A549 (cell line): Measurements from ENCODE around the gene VENTX. TPM values are rescaled to one million over a fixed set of nuclear protein-coding genes. Genes with fewer than 3 reads are reported as not detected.

ENCODE experiments used
- ATAC-seq, 2 experiments: fragments of 200-7000 bp in 1 of 2; fragments of >200 bp in 1 of 2; cut with Nextera tagmentation in 1 of 2; cut with Tn5 transposase in 1 of 2; 3 replicates each; pipeline versions ENCODE4 v1.8.0 to v1.9.1; 2018 to 2020; ENCODE audit warnings: mild to moderate bottlenecking in 1 of 2, moderate library complexity in 1 of 2
- CTCF ChIA-PET: fragments of 300-600 bp; sonication (Branson Sonifier 250); formaldehyde crosslinking; extraction: SDS; loops from one replicate; lab custom pipeline; 2021; ENCODE audit warnings: antibody characterized with exemption, inconsistent platforms; lab: Yijun Ruan, JAX
- POLR2A ChIA-PET: fragments of 350-600 bp; formaldehyde crosslinking; extraction: SDS; loops from one replicate; lab custom pipeline; 2021; ENCODE audit warnings: antibody characterized with exemption, inconsistent platforms; lab: Yijun Ruan, JAX
- DNase-seq, 2 experiments: peaks; one replicate each; pipeline versions ENCODE4 v3.0.0 to v3.0.0-alpha.2; 2011 to 2016; ENCODE audit warnings: low read depth in 1 of 2, low spot score in 1 of 2
- FAIRE-seq: peaks from 2 replicates; lab custom pipeline; 2011; peaks lifted over from hg19 to GRCh38; lab: Jason Lieb, UNC
- H3K27ac ChIP-seq, 2 experiments: fragments of >200 bp; sonication (Bioruptor Twin); formaldehyde crosslinking; 3 replicates each; pipeline ENCODE4 v1.5.1; 2016 to 2017
- H3K4me1 ChIP-seq: fragments of >200 bp; sonication (Bioruptor Twin); formaldehyde crosslinking; 3 replicates; pipeline ENCODE4 v1.6.1; 2016
- H3K4me2 ChIP-seq: fragments of >200 bp; sonication (Bioruptor Twin); formaldehyde crosslinking; 3 replicates; pipeline ENCODE4 v1.6.1; 2016
- H3K4me3 ChIP-seq: fragments of >200 bp; sonication (Bioruptor Twin); formaldehyde crosslinking; 3 replicates; pipeline ENCODE4 v1.5.1; 2016
- H3K9me3 ChIP-seq: fragments of >200 bp; sonication (Bioruptor Twin); formaldehyde crosslinking; 3 replicates; pipeline ENCODE4 v1.6.1; 2016
- CEBPB ChIP-seq, 2 experiments: fragments of >200 bp in 1 of 2; sonication (Bioruptor Twin) in 1 of 2; formaldehyde crosslinking in 1 of 2; IDR thresholded peaks; 2 replicates each; pipeline ENCODE4 v1.6.1; 2012 to 2016
- EP300 ChIP-seq, 2 experiments: fragments of >200 bp; sonication (Bioruptor Twin); formaldehyde crosslinking; IDR thresholded peaks; 2 replicates in 1 of 2; 3 replicates in 1 of 2; pipeline ENCODE4 v1.6.1; 2016 to 2017
- FOSB ChIP-seq: fragments of 250-450 bp; sonication (Bioruptor Pico); IDR thresholded peaks from 2 replicates; pipeline ENCODE4 v1.5.0; 2020; ENCODE audit warnings: mild to moderate bottlenecking, moderate library complexity
- GATA3 ChIP-seq: IDR thresholded peaks from 2 replicates; pipeline ENCODE4 v1.6.1; 2012; ENCODE audit warnings: borderline replicate concordance
- JUNB ChIP-seq: fragments of >200 bp; sonication (Bioruptor Twin); formaldehyde crosslinking; IDR thresholded peaks from 2 replicates; pipeline ENCODE4 v1.6.1; 2016
- KDM1A ChIP-seq: fragments of 200-600 bp; sonication (generic); IDR thresholded peaks from 2 replicates; pipeline ENCODE4 v1.6.1; 2016; ENCODE audit warnings: low read depth, mild to moderate bottlenecking
- NPAS2 ChIP-seq: fragments of 250-450 bp; sonication (Bioruptor Pico); IDR thresholded peaks from 2 replicates; pipeline ENCODE4 v1.8.0; 2022; ENCODE audit warnings: mild to moderate bottlenecking, moderate library complexity, borderline replicate concordance
- PHF8 ChIP-seq: fragments of 200-600 bp; sonication (generic); IDR thresholded peaks from 2 replicates; pipeline ENCODE4 v1.6.1; 2016; ENCODE audit warnings: low read depth, mild to moderate bottlenecking, antibody characterized with exemption, moderate library complexity, borderline replicate concordance
- POLR2AphosphoS2 ChIP-seq: conservative IDR thresholded peaks from 2 replicates; pipeline ENCODE4 v1.6.1; 2012; ENCODE audit warnings: low read length, improper control_type of control experiment, inconsistent platforms
- RAD21 ChIP-seq, 2 experiments: fragments of >200 bp in 1 of 2; sonication (Bioruptor Twin) in 1 of 2; formaldehyde crosslinking in 1 of 2; IDR thresholded peaks in 1 of 2; conservative IDR thresholded peaks in 1 of 2; 2 replicates in 1 of 2; 3 replicates in 1 of 2; pipeline ENCODE4 v1.6.1; 2012 to 2018; ENCODE audit warnings: inconsistent platforms in 1 of 2
- RCOR1 ChIP-seq: fragments of 150-350 bp; IDR thresholded peaks from 2 replicates; pipeline ENCODE4 v1.6.1; 2014; ENCODE audit warnings: antibody characterized with exemption, low read length, low read depth
- SMC3 ChIP-seq: fragments of >200 bp; sonication (Bioruptor Twin); formaldehyde crosslinking; IDR thresholded peaks from 3 replicates; pipeline ENCODE4 v1.6.1; 2018; ENCODE audit warnings: inconsistent platforms
- SREBF2 ChIP-seq: fragments of 450-650 bp; IDR thresholded peaks from 2 replicates; pipeline ENCODE4 v1.6.1; 2014; ENCODE audit warnings: mild to moderate bottlenecking, moderate library complexity
- ZFP36 ChIP-seq: fragments of 450-650 bp; IDR thresholded peaks from 2 replicates; pipeline ENCODE4 v1.6.1; 2014; ENCODE audit warnings: borderline replicate concordance; ENCODE audit not compliant: partially characterized antibody
- WGBS: methylation state at CpG from one replicate; pipeline ENCODE4 v1.1.6; 2017; ENCODE audit errors: missing lambda C conversion rate; 5-methylcytosine and 5-hydroxymethylcytosine counted together
- polyA plus RNA-seq, 4 experiments: library from polyadenylated mRNA; depleted of rRNA in 3 of 4; stranded (reverse); fragments of >200 nt; fragmentation: RNase III in 1 of 4; extraction: RNeasy Plus Mini Kit Qiagen cat#74134 plus additional on column Dnase treatment in 1 of 4; gene quantifications; 2 replicates in 3 of 4; 3 replicates in 1 of 4; pipeline ENCODE4 v1.2.3, GENCODE V29; 2011 to 2017
- TF ChIP-seq, protein P1 (sequence below): IDR thresholded peaks from 2 replicates; pipeline ENCODE4 v1.6.1; 2012; ENCODE audit warnings: low read depth, borderline replicate concordance
- TF ChIP-seq, protein P2 (sequence below): fragments of >200 bp; sonication (Bioruptor Twin); formaldehyde crosslinking; IDR thresholded peaks from 3 replicates; pipeline ENCODE4 v1.6.1; 2016
- TF ChIP-seq, protein P3 (sequence below): fragments of >200 bp; sonication (Bioruptor Twin); formaldehyde crosslinking; IDR thresholded peaks from 3 replicates; pipeline ENCODE4 v1.5.1; 2016
- TF ChIP-seq, protein P4 (sequence below): IDR thresholded peaks from 2 replicates; pipeline ENCODE4 v1.6.1; 2012
- TF ChIP-seq, protein P5 (sequence below): fragments of 450-650 bp; IDR thresholded peaks from 2 replicates; pipeline ENCODE4 v1.6.1; 2014; ENCODE audit warnings: antibody characterized with exemption

The VENTX gene
- polyA plus RNA-seq, 2 of the 4 experiments (the other 2 are of a cell fraction), result not detected

DNA sequence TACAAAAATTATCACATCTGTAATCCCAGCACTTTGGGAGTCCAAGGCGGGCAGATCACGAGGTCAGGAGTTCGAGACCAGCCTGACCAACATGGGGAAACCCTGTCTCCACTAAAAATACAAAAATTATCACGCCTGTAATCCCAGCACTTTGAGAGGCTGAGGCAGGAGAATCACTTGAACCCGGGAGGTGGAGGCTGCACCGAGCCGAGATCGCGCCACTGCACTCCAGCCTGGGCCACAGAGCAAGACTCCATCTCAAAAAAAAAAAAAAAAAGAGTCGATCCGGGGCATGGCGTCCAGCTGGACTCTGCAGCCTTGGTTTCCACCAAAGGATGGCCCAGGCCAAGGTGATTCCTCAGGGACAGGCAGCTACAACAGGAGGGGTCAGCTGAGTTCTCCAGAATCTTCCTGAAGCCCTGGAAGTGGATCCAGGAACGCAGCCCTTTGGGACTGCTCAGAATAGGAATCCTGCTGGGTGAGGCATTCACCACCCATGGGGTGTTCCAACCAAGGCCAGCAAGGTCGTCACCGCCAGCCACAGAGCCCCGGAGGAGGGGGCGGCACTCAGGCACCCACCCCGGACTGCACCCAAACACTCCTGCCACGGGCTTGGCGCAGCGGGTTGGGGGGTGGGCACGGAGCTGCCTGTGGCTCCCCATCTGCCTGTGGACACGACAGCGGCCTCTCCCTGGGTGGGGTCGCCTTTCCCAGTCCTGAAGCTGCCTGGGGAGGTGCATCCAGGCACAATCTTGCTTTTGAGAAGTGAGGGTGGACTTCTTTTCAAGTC is 19.7 kb upstream of the VENTX start:
- no peak overlapping the region for H3K4me2 ChIP-seq
- H3K4me3 ChIP-seq, result no peak overlapping the region
- H3K4me1 ChIP-seq, result no peaks in the 10 kb centered on the region
- FAIRE-seq, result no peak
- POLR2A ChIA-PET, result no interaction called here
- CTCF ChIA-PET, result interaction anchor here (0.7 kb wide), 1 partner anchor 74 kb away, joined by 3 read pairs; no protein-coding TSS in a partner anchor
- no peak for ATAC-seq
- DNase-seq, result no peak
- TF ChIP-seq, protein P1, sequence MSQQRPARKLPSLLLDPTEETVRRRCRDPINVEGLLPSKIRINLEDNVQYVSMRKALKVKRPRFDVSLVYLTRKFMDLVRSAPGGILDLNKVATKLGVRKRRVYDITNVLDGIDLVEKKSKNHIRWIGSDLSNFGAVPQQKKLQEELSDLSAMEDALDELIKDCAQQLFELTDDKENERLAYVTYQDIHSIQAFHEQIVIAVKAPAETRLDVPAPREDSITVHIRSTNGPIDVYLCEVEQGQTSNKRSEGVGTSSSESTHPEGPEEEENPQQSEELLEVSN, result no peak
- TF ChIP-seq NPAS2 (CRISPR knock-in tag) (no peak), POLR2AphosphoS2 (no peak), RAD21 (conservative IDR thresholded peaks at IDR 0.05 in 1 of 2, IDR thresholded peaks at IDR 0.05 in 1 of 2) (no peak)
- TF ChIP-seq, protein P2, sequence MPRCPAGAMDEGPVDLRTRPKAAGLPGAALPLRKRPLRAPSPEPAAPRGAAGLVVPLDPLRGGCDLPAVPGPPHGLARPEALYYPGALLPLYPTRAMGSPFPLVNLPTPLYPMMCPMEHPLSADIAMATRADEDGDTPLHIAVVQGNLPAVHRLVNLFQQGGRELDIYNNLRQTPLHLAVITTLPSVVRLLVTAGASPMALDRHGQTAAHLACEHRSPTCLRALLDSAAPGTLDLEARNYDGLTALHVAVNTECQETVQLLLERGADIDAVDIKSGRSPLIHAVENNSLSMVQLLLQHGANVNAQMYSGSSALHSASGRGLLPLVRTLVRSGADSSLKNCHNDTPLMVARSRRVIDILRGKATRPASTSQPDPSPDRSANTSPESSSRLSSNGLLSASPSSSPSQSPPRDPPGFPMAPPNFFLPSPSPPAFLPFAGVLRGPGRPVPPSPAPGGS, result no peak
- TF ChIP-seq, protein P3, sequence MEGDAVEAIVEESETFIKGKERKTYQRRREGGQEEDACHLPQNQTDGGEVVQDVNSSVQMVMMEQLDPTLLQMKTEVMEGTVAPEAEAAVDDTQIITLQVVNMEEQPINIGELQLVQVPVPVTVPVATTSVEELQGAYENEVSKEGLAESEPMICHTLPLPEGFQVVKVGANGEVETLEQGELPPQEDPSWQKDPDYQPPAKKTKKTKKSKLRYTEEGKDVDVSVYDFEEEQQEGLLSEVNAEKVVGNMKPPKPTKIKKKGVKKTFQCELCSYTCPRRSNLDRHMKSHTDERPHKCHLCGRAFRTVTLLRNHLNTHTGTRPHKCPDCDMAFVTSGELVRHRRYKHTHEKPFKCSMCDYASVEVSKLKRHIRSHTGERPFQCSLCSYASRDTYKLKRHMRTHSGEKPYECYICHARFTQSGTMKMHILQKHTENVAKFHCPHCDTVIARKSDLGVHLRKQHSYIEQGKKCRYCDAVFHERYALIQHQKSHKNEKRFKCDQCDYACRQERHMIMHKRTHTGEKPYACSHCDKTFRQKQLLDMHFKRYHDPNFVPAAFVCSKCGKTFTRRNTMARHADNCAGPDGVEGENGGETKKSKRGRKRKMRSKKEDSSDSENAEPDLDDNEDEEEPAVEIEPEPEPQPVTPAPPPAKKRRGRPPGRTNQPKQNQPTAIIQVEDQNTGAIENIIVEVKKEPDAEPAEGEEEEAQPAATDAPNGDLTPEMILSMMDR, result no peak
- 51% methylated on average over 16 of the region's 25 CpGs for WGBS
- H3K27ac ChIP-seq, result no peak overlapping the region
- H3K9me3 ChIP-seq, result no peaks in the 10 kb centered on the region

DNA sequence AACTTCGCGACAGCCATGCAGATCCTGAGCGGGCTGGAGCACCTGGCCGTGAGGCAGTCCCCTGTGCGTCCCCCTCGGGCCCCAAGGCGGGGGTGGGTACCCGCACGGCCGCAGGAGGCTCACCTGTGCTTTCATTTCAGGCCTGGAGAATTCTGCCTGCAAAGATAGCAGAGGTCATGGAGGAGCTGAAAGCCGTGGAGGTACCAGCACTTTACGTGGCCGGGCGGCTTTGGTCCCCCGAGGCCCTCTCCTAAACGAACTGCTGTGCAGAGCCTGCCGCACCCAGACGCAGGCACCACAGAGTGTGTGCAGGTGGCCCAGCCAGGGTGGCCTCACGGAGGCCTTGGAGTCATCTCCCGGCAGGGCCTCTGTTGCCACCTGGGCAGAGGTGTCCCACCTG is 18.8 kb upstream of the VENTX start:
- Histone ChIP-seq H3K27ac (no peak overlapping the region), H3K4me3 (no peak overlapping the region), H3K4me2 (no peak overlapping the region), H3K9me3 (no peaks in the 10 kb centered on the region)
- 61% methylated on average over 9 of the region's 20 CpGs for WGBS
- ChIA-PET POLR2A (no interaction called here), CTCF (interaction anchor here (0.6 to 0.7 kb wide), 2 partner anchors 75 to 1092 kb away, joined by 3 read pairs; no protein-coding TSS in a partner anchor)
- TF ChIP-seq SREBF2 (no peak), EP300 (IDR thresholded peaks at IDR 0.05) (no peak), GATA3 (no peak), FOSB (CRISPR knock-in tag) (no peak), SMC3 (no peak), RCOR1 (no peak), ZFP36 (no peak)
- TF ChIP-seq, protein P4, sequence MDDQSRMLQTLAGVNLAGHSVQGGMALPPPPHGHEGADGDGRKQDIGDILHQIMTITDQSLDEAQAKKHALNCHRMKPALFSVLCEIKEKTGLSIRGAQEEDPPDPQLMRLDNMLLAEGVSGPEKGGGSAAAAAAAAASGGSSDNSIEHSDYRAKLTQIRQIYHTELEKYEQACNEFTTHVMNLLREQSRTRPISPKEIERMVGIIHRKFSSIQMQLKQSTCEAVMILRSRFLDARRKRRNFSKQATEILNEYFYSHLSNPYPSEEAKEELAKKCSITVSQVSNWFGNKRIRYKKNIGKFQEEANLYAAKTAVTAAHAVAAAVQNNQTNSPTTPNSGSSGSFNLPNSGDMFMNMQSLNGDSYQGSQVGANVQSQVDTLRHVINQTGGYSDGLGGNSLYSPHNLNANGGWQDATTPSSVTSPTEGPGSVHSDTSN, result no peak
- TF ChIP-seq, all 56 proteins: peak for 0
- H3K4me1 ChIP-seq, result no peaks in the 10 kb centered on the region
- DNase-seq (no peak), ATAC-seq (no peak), FAIRE-seq (no peak)

DNA sequence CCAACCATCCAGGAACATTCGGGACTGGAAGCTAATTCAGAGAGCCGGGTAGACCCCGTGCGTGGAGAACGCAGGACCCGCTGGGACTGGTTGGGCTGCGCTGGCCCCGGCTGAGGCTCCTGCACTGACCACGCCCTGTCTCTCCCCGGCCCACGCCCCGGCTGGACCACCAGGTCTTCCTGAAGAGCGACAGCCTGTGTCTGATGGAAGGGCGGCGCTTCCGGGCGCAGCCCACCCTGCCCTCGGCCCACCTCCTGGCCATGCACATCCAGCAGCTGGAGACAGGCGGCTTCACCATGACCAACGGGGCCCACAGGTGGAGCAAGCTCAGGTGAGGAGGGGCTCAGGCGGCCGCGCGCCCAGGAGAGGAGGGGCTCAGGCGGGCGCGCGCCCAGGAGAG is 17.9 kb upstream of the VENTX start:
- FAIRE-seq, result no peak
- no peak; a peak in 1 of 6 replicates for ATAC-seq
- 59% methylated on average over 17 of the region's 28 CpGs for WGBS

More for the DNA sequence above, 17.9 kb upstream of the VENTX start:
- POLR2A ChIA-PET, result no interaction called here
- H3K27ac ChIP-seq, result no peak overlapping the region
- no peak for TF ChIP-seq JUNB
- no peak for TF ChIP-seq POLR2AphosphoS2
- TF ChIP-seq KDM1A, result no peak
- TF ChIP-seq, protein P5, sequence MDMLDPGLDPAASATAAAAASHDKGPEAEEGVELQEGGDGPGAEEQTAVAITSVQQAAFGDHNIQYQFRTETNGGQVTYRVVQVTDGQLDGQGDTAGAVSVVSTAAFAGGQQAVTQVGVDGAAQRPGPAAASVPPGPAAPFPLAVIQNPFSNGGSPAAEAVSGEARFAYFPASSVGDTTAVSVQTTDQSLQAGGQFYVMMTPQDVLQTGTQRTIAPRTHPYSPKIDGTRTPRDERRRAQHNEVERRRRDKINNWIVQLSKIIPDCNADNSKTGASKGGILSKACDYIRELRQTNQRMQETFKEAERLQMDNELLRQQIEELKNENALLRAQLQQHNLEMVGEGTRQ, result no peak
- no peak for TF ChIP-seq PHF8
- no peak for TF ChIP-seq CEBPB (IDR thresholded peaks at IDR 0.05)
- TF ChIP-seq, all 56 proteins: peak for 0
- Histone ChIP-seq H3K4me2 (no peak overlapping the region), H3K9me3 (no peaks in the 10 kb centered on the region), H3K4me3 (no peak overlapping the region), H3K4me1 (no peaks in the 10 kb centered on the region)
- CTCF ChIA-PET, result interaction anchor here (0.5 kb wide), 1 partner anchor 280 kb away, joined by 4 read pairs; no protein-coding TSS in a partner anchor
- no peak for DNase-seq
